Measurements from ENCODE around the gene ORM2. TPM values are rescaled to one million over a fixed set of nuclear protein-coding genes. Genes with fewer than 3 reads are reported as not detected.

ORM2 gene
- total RNA-seq, 1 donor from 2014 or later = not detected

- no peak for TF ChIP-seq CTCF (conservative IDR thresholded peaks at IDR 0.05; ENCODE audit: low read depth, low read length)
- no peak overlapping the region for H3K4me3 ChIP-seq (ENCODE audit: low read depth, low read length)
- DNase-seq (ENCODE audit: low read depth) = no peak
Measured at GRCh38 chr9:114334490-114334889, 4.8 kb downstream of the ORM2 start.

- DNase-seq (ENCODE audit: low read depth) = no peak
- peak; percentile 2 for TF ChIP-seq CTCF (conservative IDR thresholded peaks at IDR 0.05; ENCODE audit: low read depth, low read length)
- no peak overlapping the region for H3K4me3 ChIP-seq (ENCODE audit: low read depth, low read length)
Measured at GRCh38 chr9:114335745-114336144, 6.1 kb downstream of the ORM2 start.

- H3K4me3 ChIP-seq (ENCODE audit: low read depth, low read length) = no peak overlapping the region
- no peak for DNase-seq (ENCODE audit: low read depth)
- TF ChIP-seq CTCF (conservative IDR thresholded peaks at IDR 0.05; ENCODE audit: low read depth, low read length) = no peak
Measured at GRCh38 chr9:114336157-114336556, 6.5 kb downstream of the ORM2 start.

- no peak for DNase-seq (ENCODE audit: low read depth)
- TF ChIP-seq CTCF (conservative IDR thresholded peaks at IDR 0.05; ENCODE audit: low read depth, low read length) = no peak
- H3K4me3 ChIP-seq (ENCODE audit: low read depth, low read length) = no peak overlapping the region
Measured at GRCh38 chr9:114336699-114337395, 7.2 kb downstream of the ORM2 start.

- no peak overlapping the region for H3K4me3 ChIP-seq (ENCODE audit: low read depth, low read length)
- TF ChIP-seq CTCF (conservative IDR thresholded peaks at IDR 0.05; ENCODE audit: low read depth, low read length) = no peak
- DNase-seq (ENCODE audit: low read depth) = no peak
Measured at GRCh38 chr9:114338187-114338586, 8.5 kb downstream of the ORM2 start.

GRCh38 chr9:114339130-114339908 is 9.7 kb downstream of the ORM2 start:
- H3K4me3 ChIP-seq (ENCODE audit: low read depth, low read length) = no peak overlapping the region
- DNase-seq (ENCODE audit: low read depth) = no peak
- peak; percentile 98 for TF ChIP-seq CTCF (conservative IDR thresholded peaks at IDR 0.05; ENCODE audit: low read depth, low read length)
